ENCODE data around the gene BDH1.

Gene BDH1

GRCh38 chr3:197505796-197506548 lies 49.8 kb downstream of the BDH1 start:
- no peak for DNase-seq (ENCODE audit: low spot score)

DNA sequence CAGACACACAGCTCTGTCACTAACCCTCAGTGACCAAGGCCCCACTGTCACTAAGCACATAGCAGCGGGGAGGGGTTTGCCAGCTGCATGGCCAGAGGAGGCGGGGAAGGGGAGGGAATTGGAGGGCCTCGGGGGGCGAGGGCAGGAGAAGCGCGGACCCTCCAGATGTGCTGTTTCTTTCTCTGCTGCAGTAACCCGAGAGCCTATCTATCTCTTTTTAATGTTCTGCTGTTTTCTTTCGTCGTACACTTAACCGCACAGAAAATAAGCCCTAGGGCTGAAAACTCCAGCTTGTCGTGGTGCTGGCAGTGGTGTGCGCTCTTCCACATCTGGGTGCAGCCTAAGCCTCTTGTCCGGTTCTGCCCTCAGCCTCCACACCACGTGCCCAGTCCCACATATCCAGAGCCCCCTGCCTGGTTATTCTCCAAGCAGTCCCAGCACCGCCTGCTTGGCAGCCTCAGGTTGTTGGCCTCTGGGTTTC lies 51.1 kb downstream of the BDH1 start:
- no peak for DNase-seq (ENCODE audit: low spot score)

DNA sequence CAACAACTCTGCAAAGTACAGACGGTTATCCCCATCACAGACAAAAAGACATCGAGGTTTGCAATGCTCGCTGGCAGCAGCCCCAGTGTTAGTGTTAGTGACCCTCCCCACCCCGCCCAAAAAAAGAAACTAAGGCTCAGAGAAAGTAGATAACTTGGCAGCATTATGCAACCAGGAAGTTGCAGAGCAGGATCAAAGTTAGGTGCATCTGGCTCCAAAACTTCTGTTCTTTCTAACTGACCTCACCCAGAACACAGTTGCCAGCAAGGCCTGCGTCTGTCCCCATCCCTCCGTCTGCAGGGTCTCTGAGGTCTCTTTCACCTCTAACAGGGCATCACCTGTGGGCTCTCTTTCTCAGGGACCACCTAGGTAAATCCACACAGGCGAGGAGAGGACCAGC lies 51.5 kb downstream of the BDH1 start:
- no peak for DNase-seq (ENCODE audit: low spot score)

DNA sequence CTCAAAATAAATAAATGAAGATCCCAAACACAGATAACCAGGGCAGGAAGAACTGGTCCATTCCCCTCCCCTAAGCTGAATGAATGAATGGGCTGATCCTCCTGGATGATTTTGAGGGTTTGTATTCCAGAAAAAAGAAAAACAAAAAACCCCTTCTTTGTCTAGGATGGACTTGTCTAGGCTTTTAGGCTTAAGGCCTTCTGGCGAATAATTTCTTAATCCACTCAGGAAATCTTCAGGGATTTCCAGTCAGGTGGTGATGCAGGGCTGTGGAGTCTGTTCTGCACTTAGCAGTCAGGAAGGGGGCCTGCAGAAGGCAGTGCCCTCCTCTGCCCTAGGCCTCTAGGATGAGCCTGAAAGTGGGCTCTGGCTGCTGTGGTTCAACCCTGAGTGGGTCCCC lies 52.1 kb downstream of the BDH1 start:
- DNase-seq (ENCODE audit: low spot score) = no peak

DNA sequence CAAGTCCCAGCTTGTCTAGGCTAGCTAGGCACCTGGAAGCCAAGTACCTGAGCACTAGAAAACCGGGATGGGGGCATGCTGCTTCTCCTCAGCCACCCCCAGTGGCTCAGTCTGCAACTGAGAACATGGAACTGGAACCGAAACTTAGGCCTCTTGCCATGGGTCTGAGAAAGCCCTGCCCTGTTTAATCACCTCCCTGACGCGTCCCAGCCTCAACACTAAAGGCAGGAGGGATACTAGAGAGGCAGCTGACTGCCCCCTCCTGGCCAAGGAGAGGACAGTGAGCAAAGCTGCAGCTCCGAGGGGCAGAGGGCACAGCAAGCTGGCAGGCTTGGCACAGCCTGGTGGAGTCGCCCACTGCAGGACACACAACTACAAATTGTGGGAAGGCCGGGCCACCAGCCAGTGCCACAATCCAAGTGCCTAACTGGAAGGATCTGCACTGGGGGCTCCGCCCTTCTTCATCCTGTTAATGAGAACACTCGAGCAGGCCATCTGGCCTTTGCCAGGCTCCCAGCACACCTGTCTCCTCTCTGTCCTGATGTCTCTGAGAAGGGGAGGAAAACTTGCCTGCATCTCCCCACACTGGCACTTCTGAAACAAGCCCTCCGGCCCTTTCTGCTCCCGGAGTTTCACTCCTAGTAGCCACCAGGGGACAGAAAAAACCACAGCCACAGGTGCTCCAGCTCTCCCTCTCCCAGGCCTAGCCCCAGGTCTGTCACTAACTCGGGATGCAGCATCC lies 53.7 kb downstream of the BDH1 start:
- peak; percentile 76 for DNase-seq (ENCODE audit: low spot score)

DNA sequence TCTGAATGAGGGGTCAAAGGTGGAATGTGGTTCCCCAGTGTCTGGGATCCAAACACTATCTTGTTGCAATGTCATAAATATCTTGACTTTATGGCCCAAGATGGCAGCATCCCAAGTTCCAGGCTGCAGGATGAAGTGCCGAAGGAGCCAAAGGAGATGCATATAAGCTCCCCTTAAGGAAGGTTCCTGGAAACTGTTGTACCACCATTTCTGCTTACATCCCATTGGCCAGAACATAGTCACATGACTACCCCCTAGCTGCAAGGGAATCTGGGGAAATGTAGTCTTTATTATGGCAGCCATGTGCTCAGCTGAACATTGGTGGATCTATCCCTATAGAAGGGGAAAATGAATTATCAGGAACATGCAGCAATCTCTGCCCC lies 54.3 kb downstream of the BDH1 start:
- DNase-seq (ENCODE audit: low spot score) = peak; percentile 77

GRCh38 chr3:197500812-197501211 lies 55.0 kb downstream of the BDH1 start:
- no peak for DNase-seq (ENCODE audit: low spot score)

DNA sequence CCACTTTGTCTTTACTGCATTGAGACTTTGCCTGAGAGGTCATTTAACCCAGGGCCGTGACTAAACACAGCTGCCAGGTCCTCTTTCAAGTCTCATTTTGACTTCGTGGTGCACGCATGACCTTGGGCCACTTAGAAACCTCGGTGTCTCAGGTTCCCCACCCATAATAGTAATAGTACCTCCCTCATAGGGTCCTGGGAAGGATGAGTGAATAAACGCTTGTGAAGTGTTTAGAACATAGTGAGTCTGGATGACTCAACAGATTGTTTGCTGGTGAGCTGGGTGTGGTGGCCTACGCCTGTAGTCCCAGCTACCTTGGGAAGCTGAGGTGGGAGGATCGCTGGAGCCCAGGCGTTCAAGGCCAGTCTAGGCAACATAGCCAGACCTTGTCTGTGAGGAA lies 56.3 kb downstream of the BDH1 start:
- peak; percentile 87 for DNase-seq (ENCODE audit: low spot score)

GRCh38 chr3:197498499-197499241 lies 57.1 kb downstream of the BDH1 start:
- no peak for DNase-seq (ENCODE audit: low spot score)

GRCh38 chr3:197496746-197497125 lies 59.0 kb downstream of the BDH1 start:
- DNase-seq (ENCODE audit: low spot score) = no peak

DNA sequence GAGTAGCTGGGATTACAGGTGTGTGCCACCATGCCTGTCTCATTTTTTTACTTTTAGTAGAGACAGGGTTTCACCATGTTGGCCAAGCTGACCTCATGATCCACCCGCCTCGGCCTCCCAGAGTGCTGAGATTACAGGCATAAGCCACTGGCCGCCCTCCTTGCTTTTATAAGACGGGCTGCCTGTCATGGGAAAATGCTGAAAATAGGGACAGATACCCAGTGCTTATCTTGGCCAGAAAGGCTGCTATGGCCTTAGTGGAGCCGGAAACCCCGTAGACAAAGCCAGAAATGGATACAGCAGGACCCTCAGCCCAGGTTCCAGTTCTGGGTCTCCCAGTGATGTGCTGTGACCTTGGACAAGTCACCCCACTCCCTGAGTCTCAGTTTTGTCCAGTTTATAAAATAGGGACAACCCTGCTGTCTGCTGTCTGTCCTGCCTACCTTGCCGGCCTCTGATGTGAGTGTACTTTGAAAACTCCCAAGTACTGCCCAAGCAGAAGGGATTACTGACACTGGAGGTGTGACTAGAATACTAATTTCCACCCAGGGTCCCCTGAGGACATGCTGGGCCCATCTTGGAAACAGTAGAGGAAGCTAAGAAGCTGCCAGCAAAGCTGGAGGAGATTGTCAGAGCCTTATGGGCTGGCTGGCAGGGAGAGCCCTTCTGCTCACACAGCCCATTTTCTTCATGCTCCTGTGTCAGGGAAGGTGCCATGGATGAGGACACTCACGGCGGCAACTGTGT lies 59.6 kb downstream of the BDH1 start:
- no peak for DNase-seq (ENCODE audit: low spot score)

DNA sequence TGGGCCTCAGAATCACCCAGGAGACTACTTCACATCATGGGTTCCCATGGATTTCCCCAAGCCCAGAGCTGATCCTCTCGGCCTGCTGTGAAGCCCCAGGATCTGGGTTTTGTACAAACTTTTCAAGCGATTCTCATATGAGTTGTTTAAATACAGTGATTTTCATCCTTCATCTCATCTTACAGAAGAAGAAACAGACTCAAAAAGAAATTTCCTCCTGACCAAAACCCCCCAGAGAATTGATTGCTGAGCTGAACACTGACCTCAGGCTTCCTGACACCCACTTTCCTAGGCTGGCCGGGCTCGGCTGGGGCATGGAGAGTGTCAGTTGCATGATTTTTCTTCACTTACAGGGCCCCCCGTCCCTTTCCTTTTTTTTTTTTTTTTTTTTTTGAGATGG lies 60.3 kb downstream of the BDH1 start:
- no peak for DNase-seq (ENCODE audit: low spot score)

DNA sequence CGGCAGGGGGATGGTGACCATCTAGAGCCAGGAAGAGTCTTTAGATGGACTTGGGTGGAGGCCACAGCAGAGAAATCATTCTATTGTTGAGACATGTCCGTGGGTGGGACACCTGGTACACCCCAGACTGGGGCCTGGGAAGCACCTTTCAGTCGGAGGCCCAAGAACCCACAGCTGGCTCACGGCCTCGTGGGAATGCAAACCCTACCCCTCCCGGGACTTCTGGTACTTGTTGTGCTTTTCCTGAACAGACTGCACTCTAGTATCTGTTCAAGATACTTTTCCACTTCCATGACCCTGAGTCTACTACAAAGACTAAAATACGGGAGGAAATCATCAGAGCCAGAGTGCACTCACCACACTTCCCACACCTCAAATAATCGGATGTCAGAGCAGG lies 60.7 kb downstream of the BDH1 start:
- no peak for DNase-seq (ENCODE audit: low spot score)

DNA sequence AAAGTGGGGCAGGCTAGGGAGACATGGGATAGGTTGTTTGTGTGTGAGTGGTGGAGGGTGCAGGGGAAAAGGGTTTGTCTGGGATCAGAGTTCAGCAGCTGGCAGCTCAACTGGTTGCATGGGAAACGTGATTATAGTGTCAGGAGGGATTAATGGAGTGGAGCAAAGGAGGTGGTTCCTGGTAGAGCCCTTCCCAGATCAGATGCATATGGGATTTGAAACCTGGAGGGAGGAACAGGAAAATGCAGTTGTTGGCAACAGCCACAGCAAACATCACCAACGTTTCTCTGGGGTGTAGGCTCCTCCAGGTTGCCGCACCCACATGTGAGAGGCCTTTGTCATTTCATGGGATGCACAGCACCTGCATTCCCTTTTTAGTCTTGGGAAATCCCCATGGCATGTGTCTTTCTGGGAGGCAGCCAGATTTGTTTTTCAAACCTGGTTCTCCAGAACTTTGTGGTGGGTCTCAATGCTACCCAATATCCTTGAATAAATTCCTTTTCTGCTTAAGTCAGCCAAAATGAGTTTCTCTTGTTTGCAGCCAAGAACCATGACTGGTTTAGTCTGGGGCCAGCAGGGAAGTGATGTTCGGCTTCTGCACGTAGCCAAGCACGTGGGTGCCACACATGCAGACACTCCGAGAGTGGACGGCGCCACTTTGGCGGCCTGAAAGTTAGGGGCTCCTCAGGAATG lies 61.3 kb downstream of the BDH1 start:
- peak; percentile 57 for DNase-seq (ENCODE audit: low spot score)

DNA sequence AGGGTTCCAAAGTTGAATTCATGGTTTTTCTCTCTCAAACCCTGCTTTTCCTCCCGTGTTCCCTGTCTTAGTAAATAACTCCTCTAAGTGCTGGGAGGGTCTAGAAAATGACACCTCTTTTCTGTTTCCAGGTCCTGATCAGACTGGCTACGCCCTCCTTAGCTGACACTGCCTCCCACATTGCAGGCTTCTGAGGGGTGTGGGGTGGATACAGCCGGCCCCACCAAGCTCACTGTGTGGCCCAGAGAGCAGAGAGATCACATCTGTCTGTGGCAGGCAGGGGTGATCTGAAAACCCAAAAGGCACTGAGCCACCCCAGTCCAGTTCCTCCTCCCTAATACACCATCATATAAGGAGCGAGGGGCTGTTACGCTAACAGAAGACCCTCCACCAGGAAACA lies 62.7 kb downstream of the BDH1 start:
- DNase-seq (ENCODE audit: low spot score) = no peak

- DNase-seq (ENCODE audit: low spot score) = no peak
Measured at GRCh38 chr3:197491923-197492664, 63.7 kb downstream of the BDH1 start.

- no peak for DNase-seq (ENCODE audit: low spot score)
Measured at GRCh38 chr3:197491478-197491877, 64.3 kb downstream of the BDH1 start.

GRCh38 chr3:197490098-197491058 lies 65.4 kb downstream of the BDH1 start:
- DNase-seq (ENCODE audit: low spot score) = peak; percentile 84

- peak; percentile 43 for DNase-seq (ENCODE audit: low spot score)
Measured at GRCh38 chr3:197487911-197488391, 67.8 kb downstream of the BDH1 start.

Data from LoVo (cell line).